Stimulated activated CD8-positive, alpha-beta memory T cell treated with anti-CD3 and anti-CD28 coated beads, Interleukin-7, amount 100 ng/mL, for 48 hours (primary cell): ENCODE data around the gene TAX1BP3.

ENCODE experiments used
- DNase-seq, 2 donors: peaks; one replicate each; pipeline ENCODE4 v3.0.0-alpha.2; 2020; ENCODE audit warnings: low read depth in 1 of 2; ENCODE audit errors: extremely low read depth in 1 of 2

TAX1BP3 gene

GRCh38 chr17:3659541-3660111 lies 8.8 kb downstream of the TAX1BP3 start:
- no peak for DNase-seq

- DNase-seq = no peak
These were observed 9.5 kb downstream of the TAX1BP3 start for GRCh38 chr17:3658784-3659449.

- no peak for DNase-seq
These were observed 10.2 kb downstream of the TAX1BP3 start for GRCh38 chr17:3657874-3658783.

GRCh38 chr17:3657588-3657869 lies 10.8 kb downstream of the TAX1BP3 start:
- DNase-seq = no peak

GRCh38 chr17:3656755-3657587 lies 11.4 kb downstream of the TAX1BP3 start:
- no peak for DNase-seq

GRCh38 chr17:3656353-3656752 lies 12.0 kb downstream of the TAX1BP3 start:
- no peak for DNase-seq

GRCh38 chr17:3655766-3656165 lies 12.6 kb downstream of the TAX1BP3 start:
- DNase-seq = no peak

GRCh38 chr17:3647769-3648555 lies 20.4 kb downstream of the TAX1BP3 start:
- peak in 1 of 2 donors; percentile 53 for DNase-seq

- no peak for DNase-seq
These were observed 21.1 kb downstream of the TAX1BP3 start for GRCh38 chr17:3647251-3647650.

- no peak for DNase-seq
These were observed 23.1 kb downstream of the TAX1BP3 start for GRCh38 chr17:3645310-3645709.

- DNase-seq = peak in 1 of 2 donors; percentile 65
These were observed 24.5 kb downstream of the TAX1BP3 start for GRCh38 chr17:3643889-3644349.

- no peak for DNase-seq
These were observed 26.5 kb downstream of the TAX1BP3 start for GRCh38 chr17:3641717-3642486.

- no peak for DNase-seq
These were observed 27.4 kb downstream of the TAX1BP3 start for GRCh38 chr17:3641014-3641413.

- peak in 1 of 2 donors; percentile 74 for DNase-seq
These were observed 28.3 kb downstream of the TAX1BP3 start for GRCh38 chr17:3639981-3640596.

GRCh38 chr17:3636908-3637373 lies 31.4 kb downstream of the TAX1BP3 start:
- no peak for DNase-seq

GRCh38 chr17:3636154-3636907 lies 32.0 kb downstream of the TAX1BP3 start, which contains the start of the genes CTNS and SHPK:
Gene CTNS, plus strand, starts transcription at chr17:3636760. Its CDS starts 3,447 bp downstream, at chr17:3640207.
Gene SHPK, minus strand, starts transcription at chr17:3636250. Its CDS starts 31 bp downstream, at chr17:3636219.
- peak; percentile 89 to 93 for DNase-seq

GRCh38 chr17:3635474-3636153 lies 32.8 kb downstream of the TAX1BP3 start:
- no peak for DNase-seq
